T follicular helper cell (primary cell): ENCODE data around the gene COL1A2.

Source experiments
- DNase-seq: peaks from one replicate; pipeline ENCODE4 v3.0.0-alpha.2; 2020; ENCODE audit warnings: low read depth

COL1A2 gene

GRCh38 chr7:94382746-94383145, 11.9 kb upstream of the COL1A2 start:
- DNase-seq: no peak

- no peak for DNase-seq
Measured at GRCh38 chr7:94384315-94384714, 10.4 kb upstream of the COL1A2 start.

- no peak for DNase-seq
Measured at GRCh38 chr7:94386416-94386815, 8.3 kb upstream of the COL1A2 start.

- no peak for DNase-seq
Measured at GRCh38 chr7:94388540-94388939, 6.2 kb upstream of the COL1A2 start.

- no peak for DNase-seq
Measured at GRCh38 chr7:94389381-94389780, 5.3 kb upstream of the COL1A2 start.

- no peak for DNase-seq
Measured at GRCh38 chr7:94391726-94392392, 2.8 kb upstream of the COL1A2 start.

- no peak for DNase-seq
Measured at GRCh38 chr7:94392393-94392786, 2.3 kb upstream of the COL1A2 start.

GRCh38 chr7:94393246-94394108, 1.2 kb upstream of the COL1A2 start:
- no peak for DNase-seq

GRCh38 chr7:94394109-94394436, 622 bp upstream of the COL1A2 start:
- no peak for DNase-seq

GRCh38 chr7:94395141-94396036, 694 bp downstream of the COL1A2 start:
- DNase-seq: no peak

GRCh38 chr7:94396037-94396431, 1.3 kb downstream of the COL1A2 start:
- DNase-seq: no peak

- no peak for DNase-seq
Measured at GRCh38 chr7:94396596-94396995, 1.9 kb downstream of the COL1A2 start.

- no peak for DNase-seq
Measured at GRCh38 chr7:94397722-94398121, 3.0 kb downstream of the COL1A2 start.

GRCh38 chr7:94398841-94399240, 4.1 kb downstream of the COL1A2 start:
- no peak for DNase-seq

GRCh38 chr7:94400022-94400421, 5.3 kb downstream of the COL1A2 start:
- no peak for DNase-seq

GRCh38 chr7:94400643-94401427, 6.1 kb downstream of the COL1A2 start:
- no peak for DNase-seq

- no peak for DNase-seq
Measured at GRCh38 chr7:94401428-94401814, 6.7 kb downstream of the COL1A2 start.

- no peak for DNase-seq
Measured at GRCh38 chr7:94403546-94403945, 8.9 kb downstream of the COL1A2 start.

- no peak for DNase-seq
Measured at GRCh38 chr7:94405506-94405905, 10.8 kb downstream of the COL1A2 start.

- no peak for DNase-seq
Measured at GRCh38 chr7:94406696-94407095, 12.0 kb downstream of the COL1A2 start.

- no peak for DNase-seq
Measured at GRCh38 chr7:94409200-94409948, 14.7 kb downstream of the COL1A2 start.
